DND-41 (cell line): ENCODE data around the gene OBP2B.

Experiments used
- ATAC-seq: fragments of 200-7000 bp; cut with Tn5 transposase; 3 replicates; pipeline ENCODE4 v1.9.1; 2021; ENCODE audit warnings: low read depth; ENCODE audit not compliant: insufficient read depth
- DNase-seq: peaks from one replicate; pipeline ENCODE4 v3.0.0-alpha.2; 2020
- H2AFZ ChIP-seq: 2 replicates; pipeline ENCODE4 v1.6.0; 2012; ENCODE audit warnings: low read depth, low read length
- H3K27ac ChIP-seq: 2 replicates; pipeline ENCODE4 v1.5.1; 2012; ENCODE audit warnings: low read length, inconsistent platforms
- H3K27me3 ChIP-seq: fragments of 200-600 bp; sonication (generic); 2 replicates; pipeline ENCODE4 v1.6.0; 2012; ENCODE audit warnings: low read length, mild to moderate bottlenecking, inconsistent platforms; ENCODE audit not compliant: insufficient read depth, poor library complexity
- H3K36me3 ChIP-seq: 2 replicates; pipeline ENCODE4 v1.5.1; 2012; ENCODE audit warnings: low read length, inconsistent platforms; ENCODE audit not compliant: insufficient read depth
- H3K4me1 ChIP-seq: 2 replicates; pipeline ENCODE4 v1.5.1; 2012; ENCODE audit warnings: mild to moderate bottlenecking, low read length; ENCODE audit not compliant: insufficient read depth
- H3K4me2 ChIP-seq: 2 replicates; pipeline ENCODE4 v1.6.0; 2012; ENCODE audit warnings: mild to moderate bottlenecking, moderate library complexity, low read length, inconsistent platforms; ENCODE audit not compliant: insufficient read depth
- H3K4me3 ChIP-seq, 2 experiments: fragments of 200-600 bp in 1 of 2; shearing (Covaris generic) in 1 of 2; 2 replicates each; pipeline ENCODE4 v1.5.1; 2012 to 2016; ENCODE audit warnings: inconsistent platforms in 2 of 2, low read length in 2 of 2, mild to moderate bottlenecking in 2 of 2, low read depth in 1 of 2, moderate library complexity in 1 of 2
- H3K79me2 ChIP-seq: 2 replicates; pipeline ENCODE4 v1.6.0; 2012; ENCODE audit warnings: low read length, inconsistent platforms; ENCODE audit not compliant: insufficient read depth
- H3K9ac ChIP-seq: 2 replicates; pipeline ENCODE4 v1.6.0; 2012; ENCODE audit warnings: low read depth, mild to moderate bottlenecking, inconsistent platforms, low read length, moderate library complexity
- H3K9me3 ChIP-seq: 2 replicates; pipeline ENCODE4 v1.5.1; 2012; ENCODE audit warnings: low read length, moderate library complexity, mild to moderate bottlenecking, inconsistent platforms; ENCODE audit not compliant: insufficient read depth, severe bottlenecking
- H4K20me1 ChIP-seq: 2 replicates; pipeline ENCODE4 v1.6.0; 2012; ENCODE audit warnings: low read length; ENCODE audit not compliant: insufficient read depth
- EZH2 ChIP-seq: IDR thresholded peaks from 3 replicates; pipeline ENCODE4 v1.6.1; 2012; ENCODE audit warnings: borderline replicate concordance, low read depth, mild to moderate bottlenecking, moderate library complexity, low read length, inconsistent platforms; ENCODE audit not compliant: severe bottlenecking
- TF ChIP-seq, protein P1 (sequence below): IDR thresholded peaks from 2 replicates; pipeline ENCODE4 v1.5.1; 2012; ENCODE audit warnings: borderline replicate concordance, low read length, moderate library complexity, mild to moderate bottlenecking; ENCODE audit not compliant: poor library complexity, severe bottlenecking; ENCODE audit errors: extremely low read depth

OBP2B gene

DNA sequence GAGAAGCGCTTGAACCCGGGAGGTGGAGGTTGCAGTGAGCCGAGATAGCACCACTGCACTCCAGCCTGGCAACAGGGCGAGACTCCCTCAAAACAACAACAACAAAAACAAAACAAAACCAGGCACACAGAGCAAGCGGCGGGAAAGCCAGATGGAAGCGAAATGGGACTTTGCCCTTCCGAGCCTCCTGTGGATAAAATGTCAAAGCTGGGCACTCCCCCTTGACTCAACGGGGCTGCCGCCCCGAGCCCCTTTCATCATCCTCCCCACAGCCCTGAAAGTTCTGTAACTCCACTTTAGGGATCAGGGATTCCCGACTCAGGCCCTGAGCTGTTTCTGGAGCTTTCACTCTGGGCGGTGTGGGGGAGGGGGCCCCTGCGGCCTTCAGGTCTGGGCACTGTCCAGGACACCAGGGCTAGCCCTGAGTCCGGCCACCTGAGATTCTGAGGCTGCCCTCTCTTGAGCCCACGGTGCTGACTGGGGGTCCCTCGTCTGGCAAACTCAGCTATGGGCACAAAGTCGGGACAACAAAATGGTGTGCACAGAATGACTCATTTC, 30.6 kb upstream of the OBP2B start:
- DNase-seq (no peak), ATAC-seq (no peak)
- Histone ChIP-seq H3K79me2 (no peaks in the 10 kb centered on the region), H3K9me3 (no peaks in the 10 kb centered on the region), H3K36me3 (no peaks in the 10 kb centered on the region), H3K4me2 (no peak overlapping the region), H3K9ac (no peak overlapping the region), H3K4me1 (no peaks in the 10 kb centered on the region), H3K27me3 (no peaks in the 10 kb centered on the region), H3K4me3 (no peak overlapping the region), H4K20me1 (no peaks in the 10 kb centered on the region), H3K27ac (no peak overlapping the region), H2AFZ (no peak overlapping the region)
- TF ChIP-seq, protein P1, sequence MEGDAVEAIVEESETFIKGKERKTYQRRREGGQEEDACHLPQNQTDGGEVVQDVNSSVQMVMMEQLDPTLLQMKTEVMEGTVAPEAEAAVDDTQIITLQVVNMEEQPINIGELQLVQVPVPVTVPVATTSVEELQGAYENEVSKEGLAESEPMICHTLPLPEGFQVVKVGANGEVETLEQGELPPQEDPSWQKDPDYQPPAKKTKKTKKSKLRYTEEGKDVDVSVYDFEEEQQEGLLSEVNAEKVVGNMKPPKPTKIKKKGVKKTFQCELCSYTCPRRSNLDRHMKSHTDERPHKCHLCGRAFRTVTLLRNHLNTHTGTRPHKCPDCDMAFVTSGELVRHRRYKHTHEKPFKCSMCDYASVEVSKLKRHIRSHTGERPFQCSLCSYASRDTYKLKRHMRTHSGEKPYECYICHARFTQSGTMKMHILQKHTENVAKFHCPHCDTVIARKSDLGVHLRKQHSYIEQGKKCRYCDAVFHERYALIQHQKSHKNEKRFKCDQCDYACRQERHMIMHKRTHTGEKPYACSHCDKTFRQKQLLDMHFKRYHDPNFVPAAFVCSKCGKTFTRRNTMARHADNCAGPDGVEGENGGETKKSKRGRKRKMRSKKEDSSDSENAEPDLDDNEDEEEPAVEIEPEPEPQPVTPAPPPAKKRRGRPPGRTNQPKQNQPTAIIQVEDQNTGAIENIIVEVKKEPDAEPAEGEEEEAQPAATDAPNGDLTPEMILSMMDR: no peak

DNA sequence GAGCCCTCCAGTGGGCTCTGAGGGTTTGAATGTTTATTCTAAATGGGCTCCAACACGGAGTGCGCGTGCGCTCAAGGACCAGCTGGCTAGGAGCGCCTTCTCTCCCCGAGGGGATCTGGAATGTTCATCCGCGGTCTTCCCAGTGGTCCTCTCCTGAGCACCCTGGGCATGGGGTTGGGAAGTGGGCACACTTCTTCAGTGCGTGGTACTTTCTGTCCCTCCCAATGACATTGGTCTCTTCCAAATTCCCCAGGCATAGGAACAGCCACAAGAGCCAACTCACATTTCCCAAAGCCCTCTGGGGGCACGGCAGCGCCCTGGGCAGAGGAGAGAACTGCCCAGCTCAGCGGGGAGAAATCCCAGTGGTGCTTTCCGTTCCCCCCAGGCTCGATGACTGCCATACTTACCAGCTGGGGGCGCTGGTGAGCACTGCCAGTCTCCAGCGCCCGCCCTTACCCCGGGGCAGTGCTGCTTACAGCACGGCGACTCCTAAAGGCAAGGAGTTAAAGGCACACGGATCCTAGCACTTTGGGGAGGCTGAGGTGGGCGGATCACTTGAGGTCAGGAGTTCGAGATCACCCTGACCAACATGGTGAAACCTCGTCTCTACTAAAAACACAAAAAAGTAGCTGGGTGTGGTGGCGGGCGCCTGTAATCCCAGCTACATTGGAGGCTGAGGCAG, 29.9 kb upstream of the OBP2B start:
- Histone ChIP-seq H4K20me1 (no peaks in the 10 kb centered on the region), H3K4me1 (no peaks in the 10 kb centered on the region), H3K36me3 (no peaks in the 10 kb centered on the region), H3K79me2 (no peaks in the 10 kb centered on the region), H3K27ac (no peak overlapping the region), H3K4me2 (no peak overlapping the region), H3K4me3 (no peak overlapping the region), H3K27me3 (no peaks in the 10 kb centered on the region), H3K9ac (no peak overlapping the region), H2AFZ (no peak overlapping the region), H3K9me3 (no peaks in the 10 kb centered on the region)
- DNase-seq: peak; percentile 19
- TF ChIP-seq EZH2: no peak
- TF ChIP-seq, protein P1: peak; percentile 45
- ATAC-seq: no peak

DNA sequence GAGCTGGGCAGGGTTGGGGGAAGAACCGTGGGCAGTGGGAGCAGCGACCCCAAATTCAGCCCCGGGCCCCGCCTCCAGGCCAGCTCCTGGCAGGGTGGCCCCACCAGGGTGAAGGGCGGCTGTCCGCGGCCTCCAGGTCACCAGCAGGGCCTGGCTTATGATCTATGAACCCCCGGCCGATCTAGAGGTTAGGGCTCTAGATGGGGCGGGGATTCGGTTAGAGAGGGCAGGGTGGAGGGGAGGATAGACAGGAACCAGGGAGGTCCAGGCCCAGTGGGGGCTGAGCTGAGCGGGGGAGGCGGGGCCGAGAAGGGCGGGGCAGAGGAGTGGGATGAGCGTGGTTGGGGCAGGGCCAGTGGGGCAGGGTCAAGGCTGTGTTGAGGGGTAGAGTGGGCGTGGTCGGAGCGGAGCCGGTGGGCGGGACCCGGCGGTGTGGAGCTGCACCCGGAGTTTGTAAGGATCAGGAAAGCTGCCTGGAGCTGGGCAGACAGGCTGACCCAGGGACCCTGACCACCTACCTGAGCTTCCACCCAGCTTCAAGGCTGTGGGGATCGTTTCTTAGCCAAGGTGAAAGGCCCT, 29.3 kb upstream of the OBP2B start:
- no peak for DNase-seq
- H3K9me3 ChIP-seq: no peaks in the 10 kb centered on the region
- no peak overlapping the region for H3K4me2 ChIP-seq

More for the DNA sequence above, 29.3 kb upstream of the OBP2B start:
- H3K79me2 ChIP-seq: no peaks in the 10 kb centered on the region
- no peak overlapping the region for H3K9ac ChIP-seq
- no peak for ATAC-seq
- no peak for TF ChIP-seq EZH2
- TF ChIP-seq, protein P1: no peak
- no peak overlapping the region for H3K27ac ChIP-seq
- H2AFZ ChIP-seq: no peak overlapping the region
- no peaks in the 10 kb centered on the region for H3K27me3 ChIP-seq
- H3K36me3 ChIP-seq: no peaks in the 10 kb centered on the region
- H4K20me1 ChIP-seq: no peaks in the 10 kb centered on the region
- H3K4me1 ChIP-seq: no peaks in the 10 kb centered on the region
- H3K4me3 ChIP-seq: no peak overlapping the region
